Measurements from ENCODE around the gene SLAIN1.

SLAIN1 gene

GRCh38 chr13:77725071-77725470, 27.6 kb downstream of the SLAIN1 start:
- no peak for TF ChIP-seq CTCF (conservative IDR thresholded peaks at IDR 0.05; ENCODE audit: low read depth, low read length)
- no peak overlapping the region for H3K4me3 ChIP-seq (ENCODE audit: low read depth, low read length)
- no peak for DNase-seq (ENCODE audit: low read depth)

GRCh38 chr13:77728265-77729125, 31.0 kb downstream of the SLAIN1 start:
- DNase-seq (ENCODE audit: low read depth): no peak
- TF ChIP-seq CTCF (conservative IDR thresholded peaks at IDR 0.05; ENCODE audit: low read depth, low read length): no peak
- H3K4me3 ChIP-seq (ENCODE audit: low read depth, low read length): no peak overlapping the region

- no peak for DNase-seq (ENCODE audit: low read depth)
- H3K4me3 ChIP-seq (ENCODE audit: low read depth, low read length): no peak overlapping the region
Measured at GRCh38 chr13:77729502-77730221, 32.2 kb downstream of the SLAIN1 start.

GRCh38 chr13:77730572-77730971, 33.1 kb downstream of the SLAIN1 start:
- no peak for DNase-seq (ENCODE audit: low read depth)
- no peak overlapping the region for H3K4me3 ChIP-seq (ENCODE audit: low read depth, low read length)
- no peak for TF ChIP-seq CTCF (conservative IDR thresholded peaks at IDR 0.05; ENCODE audit: low read depth, low read length)

More at GRCh38 chr13:77729502-77730221, 32.2 kb downstream of the SLAIN1 start:
- TF ChIP-seq CTCF (conservative IDR thresholded peaks at IDR 0.05; ENCODE audit: low read depth, low read length): no peak

- no peak for DNase-seq (ENCODE audit: low read depth)
- H3K4me3 ChIP-seq (ENCODE audit: low read depth, low read length): no peak overlapping the region
- TF ChIP-seq CTCF (conservative IDR thresholded peaks at IDR 0.05; ENCODE audit: low read depth, low read length): no peak
Measured at GRCh38 chr13:77732287-77732686, 34.8 kb downstream of the SLAIN1 start.

- no peak for TF ChIP-seq CTCF (conservative IDR thresholded peaks at IDR 0.05; ENCODE audit: low read depth, low read length)
- DNase-seq (ENCODE audit: low read depth): no peak
- H3K4me3 ChIP-seq (ENCODE audit: low read depth, low read length): no peak overlapping the region
Measured at GRCh38 chr13:77733674-77734073, 36.2 kb downstream of the SLAIN1 start.
